WTC11 (cell line): ENCODE measurements around the gene CLIP3.

Experiments used
- TF ChIP-seq, protein P1 (sequence below): fragments of 200-600 bp; IDR thresholded peaks from 2 replicates; pipeline ENCODE4 v1.8.0; 2022; ENCODE audit warnings: antibody characterized with exemption
- TF ChIP-seq, protein P2 (sequence below): sonication (generic); formaldehyde crosslinking; conservative IDR thresholded peaks from 2 replicates; pipeline ENCODE4 v1.8.1; 2022; ENCODE audit warnings: mild to moderate bottlenecking, missing genetic modification reagents
- TF ChIP-seq, protein P3 (sequence below): sonication (generic); formaldehyde crosslinking; IDR thresholded peaks from 2 replicates; pipeline ENCODE4 v1.8.1; 2023; ENCODE audit warnings: mild to moderate bottlenecking, moderate library complexity, missing genetic modification reagents

DNA sequence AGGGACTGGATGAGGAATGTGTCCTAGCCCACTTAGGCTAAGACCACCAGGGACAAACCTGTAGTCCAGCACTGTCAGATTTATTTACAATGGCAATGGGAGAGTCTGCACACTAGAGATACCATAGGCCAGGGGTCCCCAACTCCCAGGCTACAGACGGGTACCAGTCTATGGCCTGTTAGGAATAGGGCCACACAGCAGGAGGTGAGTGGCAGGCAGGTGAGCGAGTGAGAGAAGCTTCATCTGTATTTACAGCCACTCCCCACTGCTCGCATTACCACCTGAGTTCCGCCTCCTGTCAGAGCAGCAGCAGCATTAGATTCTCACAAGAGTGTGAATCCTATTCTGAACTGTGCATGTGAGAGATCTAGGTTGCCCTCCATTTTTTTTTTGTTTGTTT lies 19.0 kb upstream of the CLIP3 start:
- TF ChIP-seq, protein P1, sequence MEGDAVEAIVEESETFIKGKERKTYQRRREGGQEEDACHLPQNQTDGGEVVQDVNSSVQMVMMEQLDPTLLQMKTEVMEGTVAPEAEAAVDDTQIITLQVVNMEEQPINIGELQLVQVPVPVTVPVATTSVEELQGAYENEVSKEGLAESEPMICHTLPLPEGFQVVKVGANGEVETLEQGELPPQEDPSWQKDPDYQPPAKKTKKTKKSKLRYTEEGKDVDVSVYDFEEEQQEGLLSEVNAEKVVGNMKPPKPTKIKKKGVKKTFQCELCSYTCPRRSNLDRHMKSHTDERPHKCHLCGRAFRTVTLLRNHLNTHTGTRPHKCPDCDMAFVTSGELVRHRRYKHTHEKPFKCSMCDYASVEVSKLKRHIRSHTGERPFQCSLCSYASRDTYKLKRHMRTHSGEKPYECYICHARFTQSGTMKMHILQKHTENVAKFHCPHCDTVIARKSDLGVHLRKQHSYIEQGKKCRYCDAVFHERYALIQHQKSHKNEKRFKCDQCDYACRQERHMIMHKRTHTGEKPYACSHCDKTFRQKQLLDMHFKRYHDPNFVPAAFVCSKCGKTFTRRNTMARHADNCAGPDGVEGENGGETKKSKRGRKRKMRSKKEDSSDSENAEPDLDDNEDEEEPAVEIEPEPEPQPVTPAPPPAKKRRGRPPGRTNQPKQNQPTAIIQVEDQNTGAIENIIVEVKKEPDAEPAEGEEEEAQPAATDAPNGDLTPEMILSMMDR, result no peak
- TF ChIP-seq, protein P2, sequence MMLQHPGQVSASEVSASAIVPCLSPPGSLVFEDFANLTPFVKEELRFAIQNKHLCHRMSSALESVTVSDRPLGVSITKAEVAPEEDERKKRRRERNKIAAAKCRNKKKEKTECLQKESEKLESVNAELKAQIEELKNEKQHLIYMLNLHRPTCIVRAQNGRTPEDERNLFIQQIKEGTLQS (CRISPR knock-in tag), result no peak
- TF ChIP-seq, protein P3, sequence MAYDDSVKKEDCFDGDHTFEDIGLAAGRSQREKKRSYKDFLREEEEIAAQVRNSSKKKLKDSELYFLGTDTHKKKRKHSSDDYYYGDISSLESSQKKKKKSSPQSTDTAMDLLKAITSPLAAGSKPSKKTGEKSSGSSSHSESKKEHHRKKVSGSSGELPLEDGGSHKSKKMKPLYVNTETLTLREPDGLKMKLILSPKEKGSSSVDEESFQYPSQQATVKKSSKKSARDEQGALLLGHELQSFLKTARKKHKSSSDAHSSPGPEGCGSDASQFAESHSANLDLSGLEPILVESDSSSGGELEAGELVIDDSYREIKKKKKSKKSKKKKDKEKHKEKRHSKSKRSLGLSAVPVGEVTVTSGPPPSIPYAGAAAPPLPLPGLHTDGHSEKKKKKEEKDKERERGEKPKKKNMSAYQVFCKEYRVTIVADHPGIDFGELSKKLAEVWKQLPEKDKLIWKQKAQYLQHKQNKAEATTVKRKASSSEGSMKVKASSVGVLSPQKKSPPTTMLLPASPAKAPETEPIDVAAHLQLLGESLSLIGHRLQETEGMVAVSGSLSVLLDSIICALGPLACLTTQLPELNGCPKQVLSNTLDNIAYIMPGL (CRISPR knock-in tag), result no peak
